LNCaP clone FGC (cell line): ENCODE data around the gene PSME2.

Experiments
- DNase-seq: peaks from one replicate; pipeline ENCODE4 v3.0.0-alpha.2; 2011; ENCODE audit warnings: low read depth
- H3K4me3 ChIP-seq: 2 replicates; pipeline ENCODE4 v1.5.1; 2011; ENCODE audit warnings: mild to moderate bottlenecking, low read depth, low read length, control low read depth
- CTCF ChIP-seq: IDR thresholded peaks from 2 replicates; pipeline ENCODE4 v1.5.1; 2012; ENCODE audit warnings: mild to moderate bottlenecking; ENCODE audit not compliant: control insufficient read depth, insufficient read depth; ENCODE audit errors: extremely low read depth

Gene PSME2

GRCh38 chr14:24184104-24184970 lies 37.9 kb upstream of the PSME2 start:
- no peak for TF ChIP-seq CTCF
- DNase-seq: no peak
- H3K4me3 ChIP-seq: no peak overlapping the region

GRCh38 chr14:24183014-24183481 lies 36.6 kb upstream of the PSME2 start:
- no peak for TF ChIP-seq CTCF
- H3K4me3 ChIP-seq: no peak overlapping the region
- DNase-seq: no peak

- no peak for DNase-seq
- TF ChIP-seq CTCF: no peak
- no peak overlapping the region for H3K4me3 ChIP-seq
These were observed 35.9 kb upstream of the PSME2 start for GRCh38 chr14:24182110-24182882.

- no peak for TF ChIP-seq CTCF
- no peak for DNase-seq
- no peak overlapping the region for H3K4me3 ChIP-seq
These were observed 35.1 kb upstream of the PSME2 start for GRCh38 chr14:24181371-24182077.

- no peak overlapping the region for H3K4me3 ChIP-seq
- no peak for TF ChIP-seq CTCF
- DNase-seq: no peak
These were observed 33.8 kb upstream of the PSME2 start for GRCh38 chr14:24179961-24180796.
